SK-N-DZ (cell line): Measurements from ENCODE around the gene MGST2.

Source experiments
- DNase-seq: peaks from one replicate; pipeline ENCODE4 v3.0.0-alpha.2; 2015; ENCODE audit warnings: low spot score

MGST2 gene

GRCh38 chr4:139704915-139705485, 39.4 kb downstream of the MGST2 start:
- no peak for DNase-seq

GRCh38 chr4:139709660-139710059, 44.0 kb downstream of the MGST2 start:
- no peak for DNase-seq

GRCh38 chr4:139710073-139710472, 44.5 kb downstream of the MGST2 start:
- DNase-seq: no peak

GRCh38 chr4:139711461-139711860, 45.8 kb downstream of the MGST2 start:
- DNase-seq: no peak

- no peak for DNase-seq
Observed at GRCh38 chr4:139712882-139713281, 47.3 kb downstream of the MGST2 start.

DNA sequence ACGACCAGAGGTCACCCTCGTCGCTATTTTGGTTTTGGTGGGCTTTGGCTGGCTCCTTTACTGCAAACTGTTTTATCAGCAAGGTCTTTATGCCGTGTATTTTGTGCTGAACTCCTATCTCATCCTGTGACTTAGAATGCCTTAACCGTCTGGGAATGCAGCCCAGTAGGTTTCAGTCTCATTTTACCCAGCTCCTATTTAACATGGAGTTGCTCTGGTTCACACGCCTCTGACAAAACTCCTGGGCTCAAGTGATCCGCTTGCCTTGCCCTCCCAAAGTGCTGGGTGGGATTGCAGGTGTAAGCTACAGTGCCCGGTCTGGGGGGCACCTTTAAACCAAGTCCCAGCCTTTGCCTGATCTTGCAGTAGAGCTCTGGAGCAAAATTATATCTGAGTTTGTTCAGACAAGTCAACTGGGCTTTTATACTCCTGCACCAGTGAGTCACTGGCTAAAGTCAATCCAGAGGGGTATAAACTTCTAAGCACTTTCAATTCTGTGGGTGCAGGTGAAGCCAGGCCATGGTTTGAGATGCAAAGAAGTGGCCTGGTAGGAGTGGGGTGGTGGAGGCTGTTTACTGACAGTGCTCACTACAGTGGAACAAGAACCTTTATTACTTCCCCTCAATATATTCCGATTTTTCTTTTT, 50.2 kb downstream of the MGST2 start:
- no peak for DNase-seq

GRCh38 chr4:139718358-139718757, 52.7 kb downstream of the MGST2 start:
- no peak for DNase-seq

DNA sequence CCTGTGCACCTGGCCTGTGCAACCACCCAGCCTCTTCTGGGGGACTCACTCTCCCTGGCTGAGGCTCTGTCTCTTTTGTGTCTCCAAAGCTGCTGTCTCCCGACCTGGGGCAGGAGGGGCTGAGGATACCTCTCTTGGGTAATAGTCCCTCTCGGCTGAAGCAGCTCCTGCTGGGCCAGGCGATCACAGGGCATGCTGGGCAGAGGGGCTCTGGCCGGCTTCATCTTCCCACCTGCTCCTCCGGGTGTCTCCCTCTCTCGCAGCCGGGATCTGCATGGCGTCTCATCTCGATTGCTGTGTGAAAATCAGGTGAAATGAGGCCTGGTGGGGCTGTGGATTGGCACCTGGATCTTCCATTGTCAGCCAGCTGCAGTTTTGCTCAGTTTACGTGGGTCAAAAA, 53.2 kb downstream of the MGST2 start:
- DNase-seq: no peak

DNA sequence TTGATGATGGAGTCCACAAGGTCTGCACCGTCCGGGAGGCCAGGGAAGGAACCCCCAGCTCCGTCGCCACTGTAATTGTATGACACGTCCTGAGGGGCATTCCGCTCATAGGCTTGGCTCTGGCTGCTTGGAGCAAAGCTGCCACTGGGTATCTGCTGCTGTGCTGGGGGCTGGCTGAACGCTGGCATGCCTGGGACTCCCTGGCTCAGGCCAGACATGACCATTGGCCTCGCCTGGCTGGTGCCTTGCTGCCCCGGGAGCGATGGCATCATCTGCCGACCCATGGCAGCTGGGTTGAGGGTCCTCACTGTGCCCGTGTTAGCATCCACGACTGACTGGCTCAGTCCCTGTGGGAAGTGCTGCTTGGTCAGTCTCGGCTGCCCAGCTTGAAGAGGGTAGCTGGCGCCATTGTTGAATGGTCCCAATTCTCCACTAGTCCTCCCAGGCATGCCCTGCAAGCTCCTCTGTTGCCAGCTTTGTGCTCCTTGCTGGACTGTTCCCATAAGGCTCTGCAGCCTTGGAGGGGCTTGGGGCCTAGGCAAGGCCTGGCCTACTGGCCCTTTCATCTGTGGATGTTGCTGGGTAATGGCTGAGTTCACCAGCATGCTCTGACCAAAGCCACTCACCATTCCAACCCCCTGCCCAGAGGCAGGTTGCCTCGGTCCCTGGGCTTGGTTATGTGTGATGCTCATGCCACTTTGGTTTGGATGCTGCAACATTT, 53.9 kb downstream of the MGST2 start:
- no peak for DNase-seq

- no peak for DNase-seq
Observed at GRCh38 chr4:139720806-139721205, 55.2 kb downstream of the MGST2 start.

DNA sequence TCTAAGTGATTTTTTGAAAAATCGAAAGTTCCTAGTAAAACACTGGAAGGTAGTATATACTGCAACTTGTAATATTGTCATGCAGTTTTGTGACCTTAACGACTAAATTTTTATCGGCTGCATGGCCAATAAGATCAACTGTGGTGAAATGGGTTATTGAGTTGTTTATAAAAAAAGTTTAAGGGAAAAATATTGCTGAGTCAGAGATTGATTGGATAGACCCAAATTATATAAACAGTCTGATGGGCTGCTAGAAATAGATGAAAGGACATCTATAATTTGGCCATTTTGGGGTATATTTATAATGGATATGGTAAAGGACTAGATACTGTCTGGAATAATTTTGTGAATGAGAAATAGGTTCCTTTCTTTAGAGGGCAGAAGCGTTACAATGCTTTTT, 56.2 kb downstream of the MGST2 start:
- DNase-seq: no peak

- DNase-seq: no peak
Observed at GRCh38 chr4:139725236-139725635, 59.6 kb downstream of the MGST2 start.

DNA sequence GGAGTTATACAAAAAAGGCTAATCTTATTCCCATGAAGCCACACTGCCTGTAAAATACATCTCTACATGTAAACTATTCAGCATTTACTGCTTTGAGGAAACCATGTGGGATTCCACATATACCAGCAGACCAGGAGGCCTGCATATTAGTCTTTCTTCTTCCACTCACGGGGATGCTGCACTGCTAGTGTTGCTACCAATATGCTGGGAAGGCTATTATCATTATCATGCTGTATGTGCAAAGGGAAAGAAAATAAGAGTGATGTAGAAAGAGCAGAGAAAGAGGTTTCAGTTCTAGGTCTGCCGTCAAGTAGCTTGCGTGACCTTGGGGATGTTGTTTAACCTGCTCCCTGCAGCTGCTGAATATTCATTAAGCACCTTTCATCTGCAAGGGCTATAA, 61.0 kb downstream of the MGST2 start:
- no peak for DNase-seq

- no peak for DNase-seq
Observed at GRCh38 chr4:139728146-139728545, 62.5 kb downstream of the MGST2 start.

DNA sequence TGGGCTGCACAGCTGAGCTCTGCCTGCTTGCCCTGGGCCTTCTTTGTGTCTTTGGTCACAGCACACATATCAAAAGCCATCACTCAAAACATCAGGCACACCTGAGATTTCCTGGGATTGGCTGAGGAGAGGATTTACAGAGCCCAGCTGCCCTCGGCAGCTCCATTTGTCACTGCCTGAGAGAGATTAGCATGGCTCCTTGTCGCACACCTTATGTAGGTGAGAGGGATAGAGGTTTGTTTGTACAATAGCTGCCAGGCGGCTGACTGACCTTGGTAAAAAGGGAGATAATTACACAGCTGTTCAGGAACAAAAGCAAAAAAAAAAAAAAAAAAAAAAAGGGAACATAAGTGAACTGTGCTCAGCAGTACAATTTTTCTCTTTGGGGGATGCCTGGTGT, 63.2 kb downstream of the MGST2 start:
- DNase-seq: no peak

- no peak for DNase-seq
Observed at GRCh38 chr4:139732991-139733570, 67.5 kb downstream of the MGST2 start.

- DNase-seq: peak; percentile 11
Observed at GRCh38 chr4:139734201-139734874, 68.7 kb downstream of the MGST2 start.

DNA sequence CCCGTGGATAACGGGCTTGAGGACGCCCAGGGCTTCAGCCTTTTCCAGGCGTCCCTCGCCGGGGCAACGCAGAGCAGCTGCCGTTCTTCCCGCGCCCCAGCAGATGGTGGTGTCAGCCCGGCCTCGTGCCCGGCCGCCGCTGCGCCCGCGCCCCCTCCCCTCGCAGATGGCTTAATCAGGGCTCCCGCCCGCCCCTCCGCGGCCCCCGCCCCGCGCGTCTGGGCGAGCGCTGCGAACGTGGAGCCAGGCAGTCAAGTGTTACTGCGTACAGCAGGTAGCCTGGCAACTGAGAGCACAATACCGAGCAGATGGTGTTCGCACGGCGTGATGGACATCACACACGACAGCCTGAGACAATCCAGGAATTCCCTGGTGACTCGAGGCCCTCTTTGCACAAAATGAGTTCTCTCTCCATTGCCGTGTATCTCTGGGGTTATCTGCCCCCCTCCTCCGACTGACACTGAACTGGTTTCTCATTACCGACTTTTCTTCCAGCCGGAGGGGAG, 69.3 kb downstream of the MGST2 start:
- peak; percentile 99 for DNase-seq

GRCh38 chr4:139735381-139736273, 70.0 kb downstream of the MGST2 start:
- DNase-seq: peak; percentile 79

DNA sequence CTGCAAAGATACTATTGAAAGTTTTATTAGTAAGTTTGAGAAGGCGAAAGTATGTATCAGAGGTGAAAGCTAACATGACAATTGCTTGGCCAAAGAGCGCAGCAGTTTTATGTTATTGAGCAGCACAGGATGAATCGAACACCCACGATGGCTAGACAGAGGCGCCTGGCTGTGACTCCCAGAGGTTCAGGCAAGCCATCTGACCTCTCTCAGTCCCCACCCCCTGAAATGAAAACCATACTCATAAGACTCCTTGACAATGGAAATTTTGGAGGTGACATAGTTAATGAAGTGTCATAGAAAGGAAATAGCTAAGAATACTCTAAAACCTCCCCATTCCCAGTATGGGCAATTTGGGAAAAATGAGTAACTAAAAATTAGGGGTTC, 70.6 kb downstream of the MGST2 start:
- peak; percentile 23 for DNase-seq

DNA sequence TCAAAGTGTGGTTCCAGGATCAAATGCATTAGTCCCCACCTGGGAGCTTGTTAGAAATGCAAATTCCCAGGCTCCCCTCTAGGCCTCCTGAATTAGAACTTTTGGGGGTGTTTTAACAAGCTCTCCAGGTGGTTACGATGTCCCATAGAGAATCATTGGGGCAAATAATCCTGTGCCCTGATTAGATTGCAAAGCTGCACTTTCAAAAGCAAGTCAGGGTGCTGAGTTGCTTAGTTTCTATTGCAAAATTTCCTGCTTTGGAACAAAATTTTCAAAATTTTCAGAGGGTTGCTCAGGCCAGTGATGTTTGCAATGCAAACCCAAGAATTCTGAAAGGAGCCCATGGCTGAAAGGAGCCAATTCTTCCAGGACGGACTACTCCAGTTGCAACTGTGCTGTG, 71.0 kb downstream of the MGST2 start:
- DNase-seq: no peak
